WI38 (cell line): ENCODE results near the gene GMDS.

ENCODE experiments used
- H3K4me3 ChIP-seq: 2 replicates; pipeline ENCODE4 v1.5.1; 2011; ENCODE audit warnings: low read depth, mild to moderate bottlenecking, control low read depth, low read length
- TF ChIP-seq, protein P1 (sequence below): IDR thresholded peaks from 2 replicates; pipeline ENCODE4 v1.5.1; 2012; ENCODE audit warnings: low read depth, mild to moderate bottlenecking, control low read depth, low read length

GMDS gene

GRCh38 chr6:1797801-1798200 is 447.6 kb downstream of the GMDS start:
- TF ChIP-seq, protein P1, sequence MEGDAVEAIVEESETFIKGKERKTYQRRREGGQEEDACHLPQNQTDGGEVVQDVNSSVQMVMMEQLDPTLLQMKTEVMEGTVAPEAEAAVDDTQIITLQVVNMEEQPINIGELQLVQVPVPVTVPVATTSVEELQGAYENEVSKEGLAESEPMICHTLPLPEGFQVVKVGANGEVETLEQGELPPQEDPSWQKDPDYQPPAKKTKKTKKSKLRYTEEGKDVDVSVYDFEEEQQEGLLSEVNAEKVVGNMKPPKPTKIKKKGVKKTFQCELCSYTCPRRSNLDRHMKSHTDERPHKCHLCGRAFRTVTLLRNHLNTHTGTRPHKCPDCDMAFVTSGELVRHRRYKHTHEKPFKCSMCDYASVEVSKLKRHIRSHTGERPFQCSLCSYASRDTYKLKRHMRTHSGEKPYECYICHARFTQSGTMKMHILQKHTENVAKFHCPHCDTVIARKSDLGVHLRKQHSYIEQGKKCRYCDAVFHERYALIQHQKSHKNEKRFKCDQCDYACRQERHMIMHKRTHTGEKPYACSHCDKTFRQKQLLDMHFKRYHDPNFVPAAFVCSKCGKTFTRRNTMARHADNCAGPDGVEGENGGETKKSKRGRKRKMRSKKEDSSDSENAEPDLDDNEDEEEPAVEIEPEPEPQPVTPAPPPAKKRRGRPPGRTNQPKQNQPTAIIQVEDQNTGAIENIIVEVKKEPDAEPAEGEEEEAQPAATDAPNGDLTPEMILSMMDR = no peak

GRCh38 chr6:1796706-1797529 is 448.5 kb downstream of the GMDS start:
- TF ChIP-seq, protein P1 = no peak
- H3K4me3 ChIP-seq = no peak overlapping the region

More at GRCh38 chr6:1797801-1798200, 447.6 kb downstream of the GMDS start:
- H3K4me3 ChIP-seq = no peak overlapping the region

GRCh38 chr6:1795910-1796309 is 449.5 kb downstream of the GMDS start:
- TF ChIP-seq, protein P1 = no peak
- no peak overlapping the region for H3K4me3 ChIP-seq

DNA sequence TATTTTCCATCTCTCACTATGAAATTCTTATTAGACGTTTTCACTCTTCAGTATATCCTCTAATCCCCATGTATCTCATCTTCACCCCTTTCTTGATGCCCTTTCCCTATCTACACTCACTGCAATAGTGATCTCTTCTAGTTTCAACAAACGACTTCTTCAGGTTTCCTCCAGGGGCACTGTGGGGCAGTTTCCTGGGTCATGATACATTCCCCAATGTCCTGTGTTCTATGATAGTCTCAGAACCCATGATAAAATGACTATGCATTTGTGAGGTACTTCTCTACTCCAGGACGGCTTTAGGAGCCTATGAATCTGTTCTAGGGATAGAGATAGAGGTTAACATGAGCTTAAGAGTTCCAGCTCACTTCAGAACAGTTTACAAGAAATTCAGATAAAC is 452.4 kb downstream of the GMDS start:
- H3K4me3 ChIP-seq = no peak overlapping the region
- TF ChIP-seq, protein P1 = peak; percentile 50

- TF ChIP-seq, protein P1 = no peak
- no peak overlapping the region for H3K4me3 ChIP-seq
Measured at GRCh38 chr6:1790684-1791083, 454.7 kb downstream of the GMDS start.

DNA sequence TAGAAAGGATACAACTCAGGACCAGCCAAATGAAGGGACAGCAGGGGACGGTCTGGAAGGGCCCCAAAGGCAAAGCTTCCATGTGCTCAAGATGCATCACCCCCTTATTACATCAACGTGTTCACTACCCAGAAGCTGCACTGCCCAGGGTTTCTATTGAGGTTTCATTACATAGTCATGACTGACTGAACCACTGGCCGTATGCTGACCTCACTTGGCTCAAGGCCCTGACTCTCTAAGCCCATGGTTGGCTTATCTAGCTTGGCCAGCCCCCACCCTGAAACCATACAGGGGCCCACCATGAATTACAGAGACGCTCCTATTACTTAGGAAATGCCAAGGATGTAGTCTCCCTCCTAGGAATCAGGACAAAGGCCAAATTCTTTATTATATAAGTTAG is 456.3 kb downstream of the GMDS start:
- no peak overlapping the region for H3K4me3 ChIP-seq
- TF ChIP-seq, protein P1 = no peak

- H3K4me3 ChIP-seq = no peak overlapping the region
- TF ChIP-seq, protein P1 = no peak
Measured at GRCh38 chr6:1787894-1788293, 457.5 kb downstream of the GMDS start.
